C4-2B (cell line): ENCODE results near the gene RNU6-7.

Experiments
- H3K27ac ChIP-seq: fragments of 450-650 bp; 2 replicates; pipeline ENCODE4 v1.5.1; 2017
- CTCF ChIP-seq: fragments of 450-650 bp; conservative IDR thresholded peaks from 2 replicates; pipeline ENCODE4 v1.5.1; 2017; ENCODE audit warnings: mild to moderate bottlenecking
- ZFX ChIP-seq: fragments of 450-650 bp; IDR thresholded peaks from 2 replicates; pipeline ENCODE4 v1.6.1; 2017

Gene RNU6-7

GRCh38 chr14:32185097-32185496 is 16.7 kb upstream of the RNU6-7 start:
- TF ChIP-seq ZFX (no peak), CTCF (no peak)
- no peak overlapping the region for H3K27ac ChIP-seq

GRCh38 chr14:32186248-32186647 is 15.6 kb upstream of the RNU6-7 start:
- H3K27ac ChIP-seq, result no peak overlapping the region
- TF ChIP-seq CTCF (no peak), ZFX (no peak)

- TF ChIP-seq ZFX (no peak), CTCF (no peak)
- no peak overlapping the region for H3K27ac ChIP-seq
Measured at GRCh38 chr14:32189811-32190210, 12.0 kb upstream of the RNU6-7 start.

- no peak for TF ChIP-seq ZFX
- TF ChIP-seq CTCF, result no peak
- H3K27ac ChIP-seq, result no peak overlapping the region
Measured at GRCh38 chr14:32190673-32191072, 11.2 kb upstream of the RNU6-7 start.

- no peak overlapping the region for H3K27ac ChIP-seq
- TF ChIP-seq CTCF (no peak), ZFX (no peak)
Measured at GRCh38 chr14:32192712-32193373, 9.0 kb upstream of the RNU6-7 start.

GRCh38 chr14:32193532-32193931 is 8.3 kb upstream of the RNU6-7 start:
- no peak for TF ChIP-seq ZFX
- TF ChIP-seq CTCF, result no peak
- no peak overlapping the region for H3K27ac ChIP-seq

GRCh38 chr14:32195636-32196035 is 6.2 kb upstream of the RNU6-7 start:
- no peak overlapping the region for H3K27ac ChIP-seq
- TF ChIP-seq CTCF, result no peak
- no peak for TF ChIP-seq ZFX
